RWPE2 (cell line): ENCODE data around the gene DNAJB13.

Experiments used
- ATAC-seq: fragments of 200-7000 bp; cut with Tn5 transposase; 3 replicates; pipeline ENCODE4 v1.9.1; 2021; ENCODE audit warnings: low read depth
- DNase-seq: peaks from one replicate; pipeline ENCODE4 v3.0.0-alpha.2; 2020; ENCODE audit warnings: low spot score
- H3K27ac ChIP-seq: fragments of 450-650 bp; 2 replicates; pipeline ENCODE4 v1.5.1; 2017; ENCODE audit warnings: mild to moderate bottlenecking; ENCODE audit not compliant: poor library complexity, severe bottlenecking
- H3K27me3 ChIP-seq: fragments of 250-450 bp; sonication (Bioruptor Pico); 2 replicates; pipeline ENCODE4 v1.5.1; 2021; ENCODE audit warnings: mild to moderate bottlenecking, moderate library complexity; ENCODE audit not compliant: insufficient read depth, poor library complexity, severe bottlenecking
- H3K36me3 ChIP-seq: fragments of 250-450 bp; sonication (Bioruptor Pico); 2 replicates; pipeline ENCODE4 v1.5.1; 2020; ENCODE audit warnings: low read depth, mild to moderate bottlenecking, moderate library complexity
- H3K4me1 ChIP-seq: fragments of 250-450 bp; sonication (Bioruptor Pico); 2 replicates; pipeline ENCODE4 v1.5.1; 2021; ENCODE audit warnings: mild to moderate bottlenecking, moderate library complexity; ENCODE audit not compliant: insufficient read depth, poor library complexity, severe bottlenecking
- H3K4me3 ChIP-seq: fragments of 250-450 bp; sonication (Bioruptor Pico); 2 replicates; pipeline ENCODE4 v1.5.1; 2021; ENCODE audit warnings: mild to moderate bottlenecking, moderate library complexity; ENCODE audit not compliant: severe bottlenecking
- H3K9me3 ChIP-seq: fragments of 250-450 bp; sonication (Bioruptor Pico); 2 replicates; pipeline ENCODE4 v1.5.1; 2021; ENCODE audit warnings: mild to moderate bottlenecking, moderate library complexity; ENCODE audit not compliant: severe bottlenecking
- CTCF ChIP-seq: fragments of 450-650 bp; IDR thresholded peaks from one replicate; pipeline ENCODE4 v1.5.1; 2017; ENCODE audit warnings: mild to moderate bottlenecking, moderate library complexity; ENCODE audit not compliant: poor library complexity, severe bottlenecking

Gene DNAJB13

GRCh38 chr11:73950869-73951710 lies at the start of gene DNAJB13:
Gene DNAJB13 (plus strand): TSS chr11:73951026. CDS start chr11:73951070, 44 bp downstream.
- no peaks in the 10 kb centered on the region for H3K36me3 ChIP-seq
- H3K9me3 ChIP-seq = no peaks in the 10 kb centered on the region
- TF ChIP-seq CTCF = no peak
- no peak within 1 kb of the TSS for H3K27ac ChIP-seq
- H3K4me3 ChIP-seq = no peak within 1 kb of the TSS
- no peaks in the 10 kb centered on the region for H3K27me3 ChIP-seq
- DNase-seq (no peak), ATAC-seq (peak; percentile 84)
- H3K4me1 ChIP-seq = peaks cover 3% of the 10 kb centered on the region

- ATAC-seq = no peak
Measured at GRCh38 chr11:73902303-73902702, 48.5 kb upstream of the DNAJB13 start.

GRCh38 chr11:73907191-73907590 lies 43.6 kb upstream of the DNAJB13 start:
- Histone ChIP-seq H3K27me3 (no peaks in the 10 kb centered on the region), H3K4me3 (no peak overlapping the region), H3K27ac (no peak overlapping the region), H3K4me1 (no peaks in the 10 kb centered on the region), H3K36me3 (peaks cover 44% of the 10 kb centered on the region), H3K9me3 (no peaks in the 10 kb centered on the region)
- no peak for DNase-seq
- peak; percentile 97 for ATAC-seq
- TF ChIP-seq CTCF = peak; percentile 24

More at GRCh38 chr11:73902303-73902702, 48.5 kb upstream of the DNAJB13 start:
- H3K36me3 ChIP-seq = peaks cover 40% of the 10 kb centered on the region
- no peak overlapping the region for H3K4me3 ChIP-seq
- no peaks in the 10 kb centered on the region for H3K27me3 ChIP-seq
- H3K9me3 ChIP-seq = no peaks in the 10 kb centered on the region
- H3K4me1 ChIP-seq = no peaks in the 10 kb centered on the region
- no peak for DNase-seq
- TF ChIP-seq CTCF = no peak
- no peak overlapping the region for H3K27ac ChIP-seq

- Histone ChIP-seq H3K9me3 (no peaks in the 10 kb centered on the region), H3K4me1 (no peaks in the 10 kb centered on the region), H3K27ac (no peak overlapping the region), H3K27me3 (no peaks in the 10 kb centered on the region), H3K4me3 (no peak overlapping the region), H3K36me3 (peaks cover 67% of the 10 kb centered on the region)
- DNase-seq (no peak), ATAC-seq (no peak)
- TF ChIP-seq CTCF = no peak
Measured at GRCh38 chr11:73912026-73912425, 38.8 kb upstream of the DNAJB13 start.

GRCh38 chr11:73913472-73913871 lies 37.4 kb upstream of the DNAJB13 start:
- H3K36me3 ChIP-seq = peaks cover 70% of the 10 kb centered on the region
- H3K9me3 ChIP-seq = no peaks in the 10 kb centered on the region
- H3K4me3 ChIP-seq = no peak overlapping the region
- no peaks in the 10 kb centered on the region for H3K27me3 ChIP-seq
- no peak for TF ChIP-seq CTCF
- no peak overlapping the region for H3K27ac ChIP-seq
- DNase-seq (no peak), ATAC-seq (no peak)
- no peaks in the 10 kb centered on the region for H3K4me1 ChIP-seq
